Heart left ventricle (tissue), 16 donors: Measurements from ENCODE around the gene METTL22. TPM values are rescaled to one million over a fixed set of nuclear protein-coding genes. Genes with fewer than 3 reads are reported as not detected.

Experiments used
- ATAC-seq, 4 donors: fragments of 200-7000 bp; cut with Tn5 transposase; one replicate each; pipeline ENCODE4 v1.9.1; 2020 to 2022; ENCODE audit warnings: moderate library complexity in 4 of 4, mild to moderate bottlenecking in 3 of 4, moderate number of reproducible peaks in 1 of 4
- DNase-seq, 5 donors: peaks; one replicate each; pipeline ENCODE4 v3.0.0-alpha.2; 2020
- H3K27ac ChIP-seq, 12 donors: fragments of 200-600 bp; sonication (generic) in 4 of 12; one replicate each; pipeline versions ENCODE4 v1.5.0 to v1.8.0; 2016 to 2022; ENCODE audit warnings: mild to moderate bottlenecking in 2 of 12
- H3K27me3 ChIP-seq, 9 donors: fragments of 200-600 bp; sonication (generic) in 2 of 9; one replicate each; pipeline versions ENCODE4 v1.5.1 to v1.8.0; 2016 to 2022; ENCODE audit warnings: mild to moderate bottlenecking in 3 of 9
- H3K36me3 ChIP-seq, 9 donors: fragments of 200-600 bp; sonication (generic) in 2 of 9; one replicate each; pipeline versions ENCODE4 v1.5.0 to v1.8.0; 2018 to 2022; ENCODE audit warnings: mild to moderate bottlenecking in 2 of 9
- H3K4me1 ChIP-seq, 12 donors: fragments of 200-600 bp; sonication (generic) in 4 of 12; one replicate each; pipeline versions ENCODE4 v1.5.0 to v1.8.0; 2016 to 2022; ENCODE audit warnings: mild to moderate bottlenecking in 3 of 12
- H3K4me3 ChIP-seq, 12 donors: fragments of 200-600 bp; sonication (generic) in 4 of 12; one replicate each; pipeline versions ENCODE4 v1.5.0 to v1.8.0; 2017 to 2022; ENCODE audit warnings: mild to moderate bottlenecking in 9 of 12, moderate library complexity in 4 of 12
- H3K9me3 ChIP-seq, 12 donors: fragments of 200-600 bp; sonication (generic) in 4 of 12; one replicate each; pipeline versions ENCODE4 v1.5.0 to v1.8.0; 2016 to 2022; ENCODE audit warnings: mild to moderate bottlenecking in 1 of 12
- CTCF ChIP-seq, 12 donors: fragments of 200-600 bp; sonication (generic) in 4 of 12; IDR thresholded peaks; one replicate each; pipeline versions ENCODE4 v1.5.0 to v1.8.0; 2018 to 2022; ENCODE audit warnings: antibody characterized with exemption in 12 of 12, mild to moderate bottlenecking in 5 of 12
- POLR2A ChIP-seq, 2 donors: fragments of 450-650 bp; IDR thresholded peaks; one replicate each; pipeline ENCODE4 v1.6.1; 2017; ENCODE audit warnings: antibody characterized with exemption in 2 of 2, mild to moderate bottlenecking in 2 of 2, moderate library complexity in 2 of 2
- WGBS, 4 donors: extraction: QIAGEN DNeasy Blood & Tissue Kit in 2 of 4; methylation state at CpG; one replicate each; pipeline versions ENCODE4 v1.1.5 to v1.1.7; 2013 to 2018; 5-methylcytosine and 5-hydroxymethylcytosine counted together
- intact Hi-C, 10 donors: fragments of 100-400 bp; cut with DNase I; formaldehyde crosslinking; loops; one replicate each; pipeline versions ENCODE4 v1.11.1 to v1.14.2; 2022
- polyA plus RNA-seq, 2 donors: library from polyadenylated mRNA; stranded (reverse); fragments of 200-250 nt; gene quantifications; one replicate each; pipeline ENCODE4 v1.2.3, GENCODE V29; 2013
- total RNA-seq, 9 donors: library from RNA; depleted of rRNA in 2 of 9; stranded (reverse); fragments of >200 nt in 2 of 9; fragmentation: NEBNext Ultra II Directional in 3 of 9; extraction: Animal tissue kit (Norgen Biotek cat#: 25700) in 3 of 9; gene quantifications; one replicate each; pipeline versions ENCODE4 v1.1.0 to v1.2.4, GENCODE V29; 2016 to 2023
- donor health status: ischemic (EF 13 %, LVEDD 7.1; RV severe dilation, severe dysfunction).
- donor health status: healthy with polysubstance abuse.
- donor health status: DM: no; HTN: yes; CAD: no.
- donor health status: DM: no; HTN: no; CAD: no.
- donor health status: ischemic (EF 25% LVEDD 6.9; RV normal size, moderate dysfunction).
- donor health status: ischemic (EF 25% LVEDD 5.7; RV mildly dilated, moderate dysfunction).
- donor health status: healthy.
- donor health status: DM: yes; HTN: yes; CAD: no.
- donor health status: ischemic (EF 35%, LVEDD 5.7; RV mildly dilated, moderate dysfunction).
- donor health status: nonischemic (EF 11% LVEDD 7.7; RV severe dilation, severe dysfunction).
- donor health status: DM: yes; HTN: yes; CAD: no.
- donor health status: PGD.
- donor health status: ischemic (EF 29% LVEDD 5.4; RV normal size, mild dysfunction).
- donor health status: nonischemic (EF 23%, LVEDD 6.1; RV moderate dilation, normal function).

METTL22 gene
- total and polyA plus RNA-seq, 11 donors = 15.3 to 80.3 (median 34.0) TPM

DNA sequence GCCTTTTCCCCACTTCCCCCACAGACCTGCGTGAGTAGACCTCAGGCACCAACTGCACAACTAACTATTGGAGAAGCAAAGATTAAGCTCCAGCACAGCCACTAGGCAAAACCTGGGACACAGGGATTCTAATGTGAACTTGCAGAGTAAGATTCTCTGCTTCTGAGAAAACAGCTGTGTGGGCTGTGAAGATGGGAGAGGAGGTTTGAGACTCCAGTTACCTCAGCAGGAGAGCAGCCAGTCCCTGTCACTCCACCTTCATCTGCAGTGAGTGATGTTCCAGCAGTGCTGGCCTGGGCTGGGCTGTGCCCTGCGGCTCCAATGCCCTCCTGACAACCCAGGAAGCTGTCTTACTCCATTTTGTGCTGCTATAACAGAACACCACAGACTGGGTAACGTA, 34.9 kb downstream of the METTL22 start:
- ATAC-seq = no peak
- intact Hi-C loops = loop anchor here in 3 of 10 donors (5.0 to 10.0 kb wide), 3 partner anchors 58 to 348 kb away; no protein-coding TSS in a partner anchor

DNA sequence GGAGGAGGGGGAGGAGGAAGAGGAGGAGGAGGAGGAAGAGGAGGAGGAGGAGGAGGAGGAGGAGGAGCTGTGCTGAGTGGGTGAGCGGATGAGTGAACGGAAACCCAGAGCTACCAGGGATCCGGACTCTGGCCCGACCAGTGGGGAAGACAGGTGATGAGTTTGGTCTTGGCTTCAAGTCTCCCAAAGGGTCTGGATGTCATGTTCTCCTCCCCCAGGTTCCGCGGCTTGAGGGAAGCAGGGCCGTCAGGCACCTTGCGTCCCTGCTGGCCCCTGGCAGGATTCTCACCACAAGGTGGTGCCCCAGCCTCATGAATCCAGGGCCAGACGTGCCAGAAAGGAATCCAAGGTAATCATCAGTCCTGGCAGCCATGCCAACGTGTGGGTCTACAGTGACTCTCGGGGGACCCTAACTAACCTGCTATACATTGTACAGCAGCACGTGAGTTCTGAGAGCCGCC, 39.4 kb downstream of the METTL22 start:
- no peak overlapping the region for H3K27ac ChIP-seq
- H3K36me3 ChIP-seq = peaks cover 0 to 19% (median 12%) of the 10 kb centered on the region in 9 donors
- peak in 4 of 5 donors; percentile 25 to 66 (median 45) for DNase-seq
- no peaks in the 10 kb centered on the region for H3K9me3 ChIP-seq
- no peaks in the 10 kb centered on the region for H3K27me3 ChIP-seq
- no peak for TF ChIP-seq POLR2A (IDR thresholded peaks at IDR 0.05)
- peak; percentile 38 to 69 (median 59) for TF ChIP-seq CTCF (IDR thresholded peaks at IDR 0.05)
- ATAC-seq = peak in 3 of 4 donors; percentile 85 to 89 (median 87)
- no peak overlapping the region for H3K4me3 ChIP-seq
- no peaks in the 10 kb centered on the region for H3K4me1 ChIP-seq
- WGBS, 4 donors = 12 to 27% (median 20%) methylated on average over 12 to 13 of the region's 13 CpGs
- intact Hi-C loops = loop anchor here (1.0 to 10.0 kb wide), 9 partner anchors 131 to 354 kb away; partner anchors contain the start of genes LITAFD (in 2 of the 10), PMM2 (in 1 of the 10) and TMEM186 (in 1 of the 10)

More for the DNA sequence above, 34.9 kb downstream of the METTL22 start:
- WGBS, 4 donors = 50 to 57% (median 51%) methylated on average over 3 of the region's 3 CpGs
- TF ChIP-seq CTCF (IDR thresholded peaks at IDR 0.05) = no peak
- no peak for TF ChIP-seq POLR2A (IDR thresholded peaks at IDR 0.05)
- Histone ChIP-seq H3K4me1 (no peaks in the 10 kb centered on the region), H3K27me3 (no peaks in the 10 kb centered on the region), H3K27ac (no peak overlapping the region), H3K9me3 (no peaks in the 10 kb centered on the region), H3K4me3 (no peak overlapping the region), H3K36me3 (no peaks in the 10 kb centered on the region)
- no peak for DNase-seq

- intact Hi-C loops = loop anchor here (1.0 to 10.0 kb wide), 9 partner anchors 131 to 353 kb away; partner anchors contain the start of genes LITAFD (in 2 of the 10), PMM2 (in 1 of the 10) and TMEM186 (in 1 of the 10)
- TF ChIP-seq POLR2A (IDR thresholded peaks at IDR 0.05) = no peak
- TF ChIP-seq CTCF (IDR thresholded peaks at IDR 0.05) = no peak
- WGBS, 4 donors = 73 to 89% (median 82%) methylated on average over 5 of the region's 5 CpGs
Measured at GRCh38 chr16:8661703-8662102, 40.2 kb downstream of the METTL22 start.

GRCh38 chr16:8663192-8664089, 41.9 kb downstream of the METTL22 start:
- Histone ChIP-seq H3K27me3 (no peaks in the 10 kb centered on the region), H3K4me3 (no peak overlapping the region), H3K36me3 (peaks cover 0 to 24% (median 12%) of the 10 kb centered on the region in 9 donors), H3K27ac (no peak overlapping the region), H3K4me1 (no peaks in the 10 kb centered on the region), H3K9me3 (no peaks in the 10 kb centered on the region)
- no peak for DNase-seq
- ATAC-seq = no peak
- intact Hi-C loops = loop anchor here in 9 of 10 donors (2.0 to 10.0 kb wide), 7 partner anchors 129 to 351 kb away; partner anchors contain the start of genes LITAFD (in 2 of the 9), PMM2 (in 1 of the 9) and TMEM186 (in 1 of the 9)
- no peak for TF ChIP-seq POLR2A (IDR thresholded peaks at IDR 0.05)
- no peak for TF ChIP-seq CTCF (IDR thresholded peaks at IDR 0.05)
- 75 to 85% (median 81%) methylated on average over 9 of the region's 9 CpGs for WGBS, 4 donors

More at GRCh38 chr16:8661703-8662102, 40.2 kb downstream of the METTL22 start:
- H3K4me1 ChIP-seq = no peaks in the 10 kb centered on the region
- H3K27me3 ChIP-seq = no peaks in the 10 kb centered on the region
- H3K9me3 ChIP-seq = no peaks in the 10 kb centered on the region
- H3K36me3 ChIP-seq = peaks cover 0 to 23% (median 12%) of the 10 kb centered on the region in 9 donors
- no peak for ATAC-seq
- no peak overlapping the region for H3K4me3 ChIP-seq
- no peak for DNase-seq
- H3K27ac ChIP-seq = no peak overlapping the region
